Muscle of leg (tissue), 11 donors: ENCODE results near the gene VWA3A. TPM values are rescaled to one million over a fixed set of nuclear protein-coding genes. Genes with fewer than 3 reads are reported as not detected.

Experiments used
- DNase-seq: peaks from one replicate; pipeline ENCODE4 v3.0.0; 2013
- H3K27ac ChIP-seq: one replicate; pipeline ENCODE4 v1.5.1; 2013; ENCODE audit warnings: mild to moderate bottlenecking, low read length, control low read depth
- H3K27me3 ChIP-seq: one replicate; pipeline ENCODE4 v1.6.1; 2013; ENCODE audit warnings: low read length; ENCODE audit not compliant: control insufficient read depth, insufficient read depth
- H3K36me3 ChIP-seq: one replicate; pipeline ENCODE4 v1.6.1; 2013; ENCODE audit warnings: low read length; ENCODE audit not compliant: control insufficient read depth, insufficient read depth
- H3K4me1 ChIP-seq: one replicate; pipeline ENCODE4 v1.6.1; 2013; ENCODE audit warnings: low read length; ENCODE audit not compliant: control insufficient read depth, insufficient read depth
- H3K4me3 ChIP-seq: one replicate; pipeline ENCODE4 v1.5.1; 2013; ENCODE audit warnings: low read length, control low read depth
- H3K9me3 ChIP-seq: replicated peaks from 2 replicates; pipeline ENCODE4 v1.6.1; 2013; ENCODE audit warnings: low read depth, low read length; ENCODE audit not compliant: control insufficient read depth
- WGBS: methylation state at CpG from one replicate; pipeline ENCODE4 v1.1.5; 2013; ENCODE audit warnings: missing lambda C conversion rate; ENCODE audit not compliant: insufficient coverage; 5-methylcytosine and 5-hydroxymethylcytosine counted together
- polyA plus RNA-seq, 8 donors: library from polyadenylated mRNA; unstranded; fragments of 120-200 nt; gene quantifications; one replicate each; pipeline versions ENCODE4 v1.2.1 to v1.2.3, GENCODE V29; 2013; ENCODE audit warnings: inconsistent platforms in 1 of 8, low replicate concordance in 1 of 8; ENCODE audit not compliant: insufficient read length in 8 of 8, insufficient read depth in 1 of 8
- total RNA-seq: library from RNA; stranded (reverse); fragments of 120-200 nt; gene quantifications from one replicate; pipeline ENCODE4 v1.2.4, GENCODE V29; 2013

The VWA3A gene
- total and polyA plus RNA-seq, 9 donors, result 0.08 to 0.53 (median 0.19) TPM; not detected in 1

DNA sequence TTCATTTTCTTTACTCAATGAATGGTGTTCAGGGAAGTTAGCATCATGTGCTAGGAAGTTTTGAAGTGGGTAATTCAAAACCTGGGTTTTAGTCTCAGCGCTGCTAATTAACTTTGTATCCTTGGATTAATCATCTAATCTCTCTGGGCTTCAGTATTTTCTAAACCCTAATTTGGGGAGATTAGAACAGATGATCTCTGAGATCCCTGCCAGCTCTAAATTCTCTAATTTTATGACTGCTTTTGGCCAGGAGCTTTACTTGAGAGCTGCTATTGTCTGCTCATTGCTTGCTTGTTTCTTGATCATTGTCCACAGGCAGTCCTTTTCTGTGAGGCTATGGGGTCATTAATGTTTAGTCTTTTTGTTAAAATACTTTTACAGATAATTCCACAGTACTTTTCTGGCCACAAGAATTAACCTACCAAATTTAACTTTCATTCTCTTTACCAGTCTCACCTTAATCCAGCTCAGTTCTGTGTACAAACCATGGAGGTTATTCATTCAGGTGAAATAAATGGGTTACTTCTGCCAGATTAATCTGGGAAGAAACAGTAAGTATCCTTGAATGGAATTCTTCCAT is 28.4 kb upstream of the VWA3A start:
- WGBS, result no CpG with 5 or more reads among the region's 1 CpG

DNA sequence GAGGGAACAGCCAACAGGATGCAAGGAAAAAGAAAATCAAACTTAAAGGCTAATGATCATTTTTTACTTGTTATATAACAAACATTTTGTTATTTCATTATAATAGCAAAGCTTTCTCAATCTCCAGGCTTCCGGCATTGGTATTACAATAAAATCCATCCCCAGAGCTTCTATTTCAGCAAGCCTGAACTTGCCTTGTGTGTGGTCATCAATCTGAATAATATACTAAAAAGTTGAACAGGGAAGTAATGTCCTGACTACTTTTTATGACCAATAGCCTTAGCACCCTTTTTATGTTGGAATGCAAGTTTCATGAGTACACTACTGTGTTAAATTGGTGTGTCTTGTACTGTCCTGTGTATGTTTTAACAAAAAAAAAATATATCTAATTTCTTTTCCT is 27.1 kb upstream of the VWA3A start:
- peaks cover 2% of the 10 kb centered on the region for H3K9me3 ChIP-seq
- H3K27ac ChIP-seq, result no peak overlapping the region
- H3K4me1 ChIP-seq, result peaks cover under 1% of the 10 kb centered on the region
- no peak for DNase-seq
- H3K27me3 ChIP-seq, result no peaks in the 10 kb centered on the region
- H3K36me3 ChIP-seq, result no peaks in the 10 kb centered on the region
- WGBS, result no CpG with 5 or more reads among the region's 1 CpG
- H3K4me3 ChIP-seq, result no peak overlapping the region

More for the DNA sequence above, 28.4 kb upstream of the VWA3A start:
- no peak overlapping the region for H3K4me3 ChIP-seq
- no peak overlapping the region for H3K27ac ChIP-seq
- no peaks in the 10 kb centered on the region for H3K36me3 ChIP-seq
- no peak for DNase-seq
- no peaks in the 10 kb centered on the region for H3K27me3 ChIP-seq
- H3K4me1 ChIP-seq, result no peaks in the 10 kb centered on the region
- H3K9me3 ChIP-seq, result peaks cover 2% of the 10 kb centered on the region

DNA sequence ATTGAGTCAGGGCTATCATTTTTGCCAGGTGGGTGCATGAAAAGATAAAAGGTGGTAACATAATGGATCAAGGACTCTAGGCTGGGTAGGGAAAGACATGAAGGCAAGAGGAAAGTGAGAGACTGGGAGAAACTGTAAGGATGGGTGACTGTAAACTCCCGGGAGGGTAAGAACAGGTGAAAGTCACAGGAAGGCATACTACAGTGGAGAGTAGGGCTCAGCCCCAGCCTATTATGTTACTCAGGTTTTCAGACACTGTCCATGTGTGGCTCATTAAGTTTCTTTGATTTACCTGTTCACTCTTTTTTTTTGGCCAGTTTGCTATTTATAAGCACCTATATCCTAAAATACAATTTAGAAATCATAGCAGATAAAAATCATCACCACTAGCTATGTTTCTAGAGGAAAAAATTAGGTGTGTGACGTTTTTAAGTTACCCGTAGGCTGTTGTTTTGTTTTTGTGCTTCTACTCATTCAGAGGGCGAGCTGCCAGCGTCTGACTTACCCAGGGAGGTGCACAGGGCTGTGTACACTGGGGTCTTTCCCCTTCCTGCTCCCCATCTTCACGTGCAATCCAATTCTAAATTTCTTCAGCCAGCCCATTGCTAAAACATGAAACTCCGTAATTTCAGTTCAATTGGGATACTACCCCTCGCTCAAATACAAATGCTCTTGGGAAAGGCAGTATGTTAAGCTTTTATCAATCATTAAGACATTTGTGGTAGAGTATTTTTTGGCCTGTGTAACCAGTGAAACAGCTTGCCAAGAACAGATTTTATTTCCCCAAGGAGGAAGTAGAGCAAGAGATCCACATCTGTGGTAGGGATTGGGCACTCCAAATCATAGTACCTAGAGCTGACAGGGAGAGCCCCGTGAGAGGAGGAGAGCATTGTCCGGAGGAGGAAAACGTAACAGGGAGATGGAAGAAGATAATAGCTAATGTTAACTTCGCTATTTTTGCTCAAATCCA is 21.7 kb upstream of the VWA3A start:
- H3K4me3 ChIP-seq, result no peak overlapping the region
- no CpG with 5 or more reads among the region's 12 CpGs for WGBS
- peaks cover 9% of the 10 kb centered on the region for H3K4me1 ChIP-seq
- H3K27me3 ChIP-seq, result no peaks in the 10 kb centered on the region
- peaks cover 2% of the 10 kb centered on the region for H3K9me3 ChIP-seq
- H3K27ac ChIP-seq, result no peak overlapping the region
- DNase-seq, result peak; percentile 30
- no peaks in the 10 kb centered on the region for H3K36me3 ChIP-seq

DNA sequence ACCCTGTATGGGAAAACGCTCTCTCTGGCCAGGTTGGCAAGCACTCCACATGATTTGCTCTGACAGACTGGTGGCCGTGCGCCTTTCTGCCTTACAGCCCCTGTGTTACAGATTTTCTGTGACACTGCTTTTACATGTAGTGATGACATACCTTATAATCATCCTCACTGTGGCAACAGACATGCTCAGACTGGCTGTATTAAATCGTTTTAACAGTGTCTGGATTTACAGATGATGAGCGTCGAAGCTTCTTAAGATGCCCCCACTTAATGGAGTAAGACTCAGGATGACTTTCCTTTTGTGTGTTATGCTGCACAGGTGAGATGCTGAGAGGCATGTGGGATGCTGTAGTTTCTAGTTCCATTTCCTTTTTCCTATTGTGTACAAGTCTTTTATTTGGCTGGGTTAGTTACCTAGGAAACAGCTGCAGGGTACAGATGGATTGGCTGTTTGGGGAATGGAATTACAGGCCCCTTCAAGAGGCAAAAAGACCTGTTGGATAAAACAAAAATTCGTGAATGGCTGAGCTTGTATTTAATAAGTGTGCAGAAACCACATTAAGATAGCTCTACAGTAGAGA is 20.9 kb upstream of the VWA3A start:
- no peak overlapping the region for H3K4me3 ChIP-seq
- no peak overlapping the region for H3K27ac ChIP-seq
- H3K27me3 ChIP-seq, result no peaks in the 10 kb centered on the region
- H3K36me3 ChIP-seq, result no peaks in the 10 kb centered on the region
- peaks cover 2% of the 10 kb centered on the region for H3K9me3 ChIP-seq
- no CpG with 5 or more reads among the region's 7 CpGs for WGBS
- peak; percentile 40 for DNase-seq
- H3K4me1 ChIP-seq, result peaks cover 9% of the 10 kb centered on the region

DNA sequence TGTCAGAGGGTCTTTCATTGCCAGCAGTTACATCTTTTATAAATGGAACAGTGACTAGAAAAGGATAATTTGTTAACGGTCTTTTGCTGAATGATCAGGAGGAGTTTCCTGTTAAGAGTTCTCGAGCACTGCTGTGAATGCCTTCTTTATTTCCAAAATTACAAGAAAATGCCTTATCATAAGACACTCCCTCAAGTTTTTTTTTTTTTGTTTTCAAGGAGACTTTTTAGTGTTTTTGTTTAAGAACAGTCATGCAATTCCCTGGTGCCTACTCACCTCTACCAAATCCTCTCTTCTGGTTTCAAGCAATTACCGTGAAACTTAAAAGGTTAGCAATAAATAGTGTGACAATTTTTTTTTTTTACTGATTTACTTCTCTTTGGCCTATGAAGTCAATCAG is 19.0 kb upstream of the VWA3A start:
- DNase-seq, result no peak
- H3K9me3 ChIP-seq, result no peaks in the 10 kb centered on the region
- no peak overlapping the region for H3K27ac ChIP-seq
- WGBS, result no CpG with 5 or more reads among the region's 3 CpGs
- no peaks in the 10 kb centered on the region for H3K27me3 ChIP-seq
- peaks cover 9% of the 10 kb centered on the region for H3K4me1 ChIP-seq
- H3K4me3 ChIP-seq, result no peak overlapping the region
- H3K36me3 ChIP-seq, result no peaks in the 10 kb centered on the region

DNA sequence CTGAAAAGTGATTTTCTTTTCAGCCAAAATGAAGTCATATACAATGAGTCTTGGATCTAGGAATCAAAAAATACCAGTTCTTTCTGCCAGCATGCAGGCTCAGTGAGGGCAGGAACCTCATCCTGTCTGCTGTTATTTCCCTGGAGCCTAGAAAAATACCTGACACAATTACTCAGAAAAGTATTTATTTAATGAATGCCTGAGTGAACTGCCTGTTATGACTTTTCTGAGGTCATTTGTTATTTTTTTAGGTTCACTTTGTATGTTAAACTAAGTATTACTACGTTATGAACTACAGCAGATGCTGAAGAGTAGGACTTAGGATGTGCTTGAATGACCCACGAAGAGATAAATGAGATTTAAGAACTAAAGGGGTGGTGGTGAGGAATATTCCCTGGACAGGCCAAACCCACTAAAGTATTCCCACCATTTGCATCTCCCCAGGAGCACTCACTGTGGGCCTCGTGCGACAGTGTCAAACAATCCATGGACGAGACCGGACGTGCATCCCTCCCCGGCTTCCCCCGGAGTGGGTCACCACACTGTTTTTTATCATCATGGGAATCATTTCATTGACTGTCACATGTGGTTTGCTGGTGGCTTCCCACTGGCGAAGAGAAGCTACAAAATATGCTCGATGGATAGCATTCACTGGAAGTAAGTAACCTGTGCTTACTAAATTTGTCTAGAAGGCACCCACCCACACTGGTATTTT is 17.1 kb upstream of the VWA3A start:
- WGBS, result 94% methylated on average over 6 of the region's 11 CpGs
- H3K27ac ChIP-seq, result no peak overlapping the region
- peaks cover 9% of the 10 kb centered on the region for H3K4me1 ChIP-seq
- H3K9me3 ChIP-seq, result no peaks in the 10 kb centered on the region
- H3K36me3 ChIP-seq, result no peaks in the 10 kb centered on the region
- H3K4me3 ChIP-seq, result no peak overlapping the region
- no peak for DNase-seq
- no peaks in the 10 kb centered on the region for H3K27me3 ChIP-seq

DNA sequence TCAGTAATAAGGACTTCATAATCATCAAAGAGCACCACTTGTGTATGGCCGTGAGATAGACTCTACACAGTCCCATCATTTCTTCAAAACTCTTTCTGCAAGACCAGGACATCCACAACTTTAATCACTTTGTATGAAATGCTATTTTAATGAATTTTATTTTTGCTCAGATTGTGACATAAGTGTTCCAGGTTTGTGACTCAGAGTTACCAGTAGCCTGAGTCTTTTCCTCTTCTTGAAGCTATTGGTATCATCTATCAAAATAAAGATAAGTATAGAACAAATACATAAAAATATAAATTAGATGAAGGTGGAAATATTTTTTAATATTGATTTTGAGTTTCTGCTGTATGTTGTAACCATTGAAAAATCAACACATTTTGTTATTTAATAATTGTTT is 16.6 kb upstream of the VWA3A start:
- H3K27me3 ChIP-seq, result no peaks in the 10 kb centered on the region
- no peaks in the 10 kb centered on the region for H3K36me3 ChIP-seq
- peaks cover 5% of the 10 kb centered on the region for H3K4me1 ChIP-seq
- DNase-seq, result no peak
- no CpG with 5 or more reads among the region's 1 CpG for WGBS
- no peak overlapping the region for H3K27ac ChIP-seq
- H3K4me3 ChIP-seq, result no peak overlapping the region
- H3K9me3 ChIP-seq, result no peaks in the 10 kb centered on the region

DNA sequence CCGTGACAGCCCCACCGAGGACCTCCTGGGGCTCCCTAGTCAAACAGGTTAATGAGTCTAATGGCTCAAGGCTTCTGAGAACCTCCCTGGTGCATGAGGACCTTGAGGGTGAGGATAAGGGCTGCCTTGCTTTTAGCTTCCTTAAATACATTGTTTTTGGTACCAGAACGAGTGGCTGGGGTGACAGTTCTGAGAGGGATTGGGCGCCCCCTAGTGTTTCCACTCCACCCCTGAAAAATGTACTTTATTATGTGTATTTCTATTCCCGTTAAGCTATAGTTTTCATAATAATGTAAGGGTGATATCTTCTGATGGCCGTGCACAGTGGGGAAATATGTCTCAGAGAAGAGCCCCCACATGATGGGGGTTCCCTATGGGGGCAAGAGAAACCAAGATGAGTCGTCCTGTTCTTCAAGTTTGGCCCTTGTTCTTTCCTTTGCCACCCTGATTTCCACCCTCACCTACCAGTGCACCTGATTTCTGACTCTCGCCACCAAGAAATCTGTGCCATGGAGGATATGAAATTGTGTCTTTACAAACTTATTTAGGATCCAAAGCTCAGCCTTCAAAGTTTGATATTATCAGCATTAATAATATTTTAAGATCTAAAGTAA is 14.5 kb upstream of the VWA3A start:
- WGBS, result 0% methylated on average over 1 of the region's 8 CpGs
- H3K4me3 ChIP-seq, result no peak overlapping the region
- no peaks in the 10 kb centered on the region for H3K36me3 ChIP-seq
- DNase-seq, result peak; percentile 62
- no peaks in the 10 kb centered on the region for H3K9me3 ChIP-seq
- no peak overlapping the region for H3K27ac ChIP-seq
- H3K4me1 ChIP-seq, result no peaks in the 10 kb centered on the region
- no peaks in the 10 kb centered on the region for H3K27me3 ChIP-seq

DNA sequence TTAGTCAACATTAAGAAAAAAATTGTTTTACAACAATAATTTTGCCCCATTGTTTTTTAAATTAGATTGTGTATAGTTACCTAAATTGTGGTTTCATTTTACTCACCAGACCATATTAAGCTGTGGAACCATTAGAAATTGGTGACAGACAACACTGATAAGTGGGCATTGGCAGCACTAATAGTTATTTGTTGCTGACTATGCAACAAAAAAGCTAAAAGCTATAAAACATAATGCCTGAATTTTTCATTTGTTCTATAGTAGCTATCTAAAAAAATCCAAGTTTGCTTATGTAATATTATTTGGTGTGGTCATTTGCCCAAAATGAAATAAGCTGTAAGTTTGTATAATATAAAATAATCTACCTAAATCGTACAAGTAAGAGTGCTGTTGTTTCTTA is 13.7 kb upstream of the VWA3A start:
- Histone ChIP-seq H3K4me3 (no peak overlapping the region), H3K27me3 (no peaks in the 10 kb centered on the region), H3K4me1 (no peaks in the 10 kb centered on the region), H3K36me3 (no peaks in the 10 kb centered on the region), H3K9me3 (no peaks in the 10 kb centered on the region), H3K27ac (no peak overlapping the region)
- WGBS, result no CpG with 5 or more reads among the region's 1 CpG
- no peak for DNase-seq
